GM23338 (cell line): ENCODE measurements around the gene PPP1R37. TPM values are rescaled to one million over a fixed set of nuclear protein-coding genes. Genes with fewer than 3 reads are reported as not detected.

Experiments
- ATAC-seq: fragments of 200-7000 bp; cut with Tn5 transposase; 3 replicates; pipeline ENCODE4 v1.9.1; 2020
- DNase-seq: peaks from one replicate; pipeline ENCODE4 v3.0.0-alpha.2; 2015; ENCODE audit warnings: low spot score
- H2AFZ ChIP-seq: fragments of 200-600 bp; sonication (generic); 2 replicates; pipeline ENCODE4 v1.8.0; 2016; ENCODE audit warnings: antibody characterized with exemption, mild to moderate bottlenecking, moderate library complexity
- H3F3A ChIP-seq: fragments of 200-600 bp; sonication (generic); replicated peaks from 2 replicates; pipeline ENCODE4 v1.8.0; 2017; ENCODE audit warnings: antibody characterized with exemption, mixed run types, low read depth
- H3K27ac ChIP-seq: fragments of 200-600 bp; sonication (generic); 2 replicates; pipeline ENCODE4 v1.6.1; 2016; ENCODE audit warnings: low read depth
- H3K27me3 ChIP-seq: fragments of 200-600 bp; sonication (generic); 2 replicates; pipeline ENCODE4 v1.8.0; 2016; ENCODE audit warnings: mild to moderate bottlenecking, mixed run types, moderate library complexity; ENCODE audit not compliant: insufficient read depth
- H3K36me3 ChIP-seq: fragments of 200-600 bp; sonication (generic); 2 replicates; pipeline ENCODE4 v1.8.0; 2016; ENCODE audit warnings: mild to moderate bottlenecking; ENCODE audit not compliant: insufficient read depth
- H3K4me1 ChIP-seq: fragments of 200-600 bp; sonication (generic); 2 replicates; pipeline ENCODE4 v1.8.0; 2016; ENCODE audit warnings: mild to moderate bottlenecking, moderate library complexity; ENCODE audit not compliant: insufficient read depth
- H3K4me2 ChIP-seq: fragments of 200-600 bp; sonication (generic); 2 replicates; pipeline ENCODE4 v1.7.1; 2017; ENCODE audit warnings: mixed run types
- H3K4me3 ChIP-seq: fragments of 200-600 bp; sonication (generic); 2 replicates; pipeline ENCODE4 v1.6.1; 2016; ENCODE audit warnings: mixed run types
- H3K79me2 ChIP-seq: fragments of 200-600 bp; sonication (generic); replicated peaks from 2 replicates; pipeline ENCODE4 v1.8.0; 2017; ENCODE audit warnings: mild to moderate bottlenecking; ENCODE audit not compliant: insufficient read depth
- H3K9me2 ChIP-seq: fragments of 200-600 bp; sonication (generic); 2 replicates; pipeline ENCODE4 v1.8.0; 2017; ENCODE audit not compliant: insufficient read depth
- H4K20me1 ChIP-seq: fragments of 200-600 bp; sonication (generic); replicated peaks from 2 replicates; pipeline ENCODE4 v1.8.0; 2017; ENCODE audit warnings: mild to moderate bottlenecking; ENCODE audit not compliant: insufficient read depth
- H3K27ac Mint-ChIP-seq: 2 replicates; pipeline ENCODE4 v1.8.0; 2020; ENCODE audit warnings: inconsistent platforms, mild to moderate bottlenecking, moderate library complexity, mixed read lengths
- H3K27me3 Mint-ChIP-seq: 3 replicates; pipeline ENCODE4 v1.8.0; 2022; ENCODE audit warnings: low read depth, mild to moderate bottlenecking, moderate library complexity, mixed read lengths, inconsistent platforms; ENCODE audit not compliant: insufficient read depth, poor library complexity
- H3K36me3 Mint-ChIP-seq: 3 replicates; pipeline ENCODE4 v1.8.0; 2021; ENCODE audit warnings: low read depth, mild to moderate bottlenecking, inconsistent platforms, moderate library complexity, mixed read lengths
- H3K4me1 Mint-ChIP-seq: 3 replicates; pipeline ENCODE4 v1.8.0; 2020; ENCODE audit warnings: mild to moderate bottlenecking, inconsistent platforms, mixed read lengths
- H3K4me3 Mint-ChIP-seq: 3 replicates; pipeline ENCODE4 v1.8.0; 2021; ENCODE audit warnings: moderate library complexity, mild to moderate bottlenecking, inconsistent platforms, mixed read lengths
- H3K9me3 Mint-ChIP-seq: 3 replicates; pipeline ENCODE4 v1.8.0; 2020; ENCODE audit warnings: moderate library complexity, mild to moderate bottlenecking, inconsistent platforms, mixed read lengths
- CREB1 ChIP-seq: fragments of 250-450 bp; sonication (Bioruptor Pico); IDR thresholded peaks from 2 replicates; pipeline ENCODE4 v1.5.0; 2020; ENCODE audit warnings: low read depth, mild to moderate bottlenecking, moderate library complexity
- CTCF ChIP-seq, 2 experiments: fragments of 200-600 bp in 1 of 2; sonication (generic) in 1 of 2; conservative IDR thresholded peaks; 2 replicates each; pipeline versions ENCODE4 v1.5.1 to v1.6.1; 2016 to 2017; ENCODE audit warnings: antibody characterized with exemption in 2 of 2, low read depth in 2 of 2, mild to moderate bottlenecking in 2 of 2, moderate library complexity in 1 of 2
- ETS1 ChIP-seq: IDR thresholded peaks from 2 replicates; pipeline ENCODE4 v1.6.1; 2016; ENCODE audit warnings: antibody characterized with exemption
- EZH2 ChIP-seq: fragments of 200-600 bp; sonication (generic); IDR thresholded peaks from one replicate; pipeline ENCODE4 v1.8.0; 2017; ENCODE audit warnings: antibody characterized with exemption, mild to moderate bottlenecking, low read depth; ENCODE audit not compliant: unreplicated experiment
- EZH2phosphoT487 ChIP-seq: fragments of 200-600 bp; sonication (generic); IDR thresholded peaks from one replicate; pipeline ENCODE4 v1.8.1; 2018; ENCODE audit warnings: antibody characterized with exemption; ENCODE audit not compliant: unreplicated experiment
- JUNB ChIP-seq: IDR thresholded peaks from one replicate; pipeline ENCODE4 v1.6.1; 2016; ENCODE audit warnings: antibody characterized with exemption; ENCODE audit not compliant: unreplicated experiment
- NANOG ChIP-seq: IDR thresholded peaks from 2 replicates; pipeline ENCODE4 v1.6.1; 2016; ENCODE audit warnings: antibody characterized with exemption, borderline replicate concordance
- POLR2AphosphoS5 ChIP-seq: IDR thresholded peaks from 2 replicates; pipeline ENCODE4 v1.6.1; 2016; ENCODE audit warnings: antibody characterized with exemption, low read depth
- REST ChIP-seq: IDR thresholded peaks from one replicate; pipeline ENCODE4 v1.6.1; 2018; ENCODE audit warnings: antibody characterized with exemption; ENCODE audit not compliant: unreplicated experiment
- STAT1 ChIP-seq: IDR thresholded peaks from one replicate; pipeline ENCODE4 v1.6.1; 2016; ENCODE audit warnings: antibody characterized with exemption; ENCODE audit not compliant: unreplicated experiment
- ZNF114 ChIP-seq: fragments of 250-450 bp; sonication (Bioruptor Pico); IDR thresholded peaks from 2 replicates; pipeline ENCODE4 v1.5.0; 2020; ENCODE audit warnings: mild to moderate bottlenecking, moderate library complexity
- ZNF331 ChIP-seq: fragments of 250-450 bp; sonication (Bioruptor Pico); IDR thresholded peaks from 2 replicates; pipeline ENCODE4 v1.5.0; 2020; ENCODE audit warnings: low read depth, mild to moderate bottlenecking, moderate library complexity
- ZNF462 ChIP-seq: fragments of 250-450 bp; sonication (Bioruptor Pico); IDR thresholded peaks from 2 replicates; pipeline ENCODE4 v1.5.0; 2020; ENCODE audit warnings: mild to moderate bottlenecking, moderate library complexity
- polyA plus RNA-seq: library from polyadenylated mRNA; unstranded; fragments of >200 nt; fragmentation: Nextera tagmentation; extraction: Ambion mirVana; gene quantifications from 2 replicates; pipeline ENCODE4 v1.2.1, GENCODE V29; 2016
- total RNA-seq: library from RNA; depleted of rRNA; stranded (reverse); fragments of >200 nt; shearing (Covaris generic); gene quantifications from 2 replicates; pipeline ENCODE4 v1.2.3, GENCODE V29; 2014

PPP1R37 gene
- total and polyA plus RNA-seq, 2 experiments from 2014 or later: 6.9 to 47.2 TPM

GRCh38 chr19:45184115-45184514 is 91.1 kb downstream of the PPP1R37 start:
- no peak overlapping the region for H3K4me3 Mint-ChIP-seq
- H3K36me3 Mint-ChIP-seq: 0 out of 3 replicates have a peak, but pooled peaks cover 3% of the 10 kb centered on the region
- no peaks in the 10 kb centered on the region for H3F3A ChIP-seq
- DNase-seq: no peak
- no peak overlapping the region for H3K4me2 ChIP-seq
- no peak overlapping the region for H2AFZ ChIP-seq
- peaks cover 6% of the 10 kb centered on the region; the same call in 1 of the 2 replicates for H3K27me3 ChIP-seq
- H4K20me1 ChIP-seq: no peaks in the 10 kb centered on the region
- H3K9me2 ChIP-seq: no peaks in the 10 kb centered on the region
- H3K36me3 ChIP-seq: no peaks in the 10 kb centered on the region
- TF ChIP-seq CREB1: no peak
- TF ChIP-seq POLR2AphosphoS5: no peak
- TF ChIP-seq EZH2: no peak
- TF ChIP-seq EZH2phosphoT487: no peak
- TF ChIP-seq REST: no peak
- TF ChIP-seq ETS1: no peak
- TF ChIP-seq CTCF (conservative IDR thresholded peaks at IDR 0.05; ENCODE audit: low read depth in 2 of 2): no peak
- no peak for TF ChIP-seq STAT1
- TF ChIP-seq ZNF331 (CRISPR knock-in tag): no peak
- TF ChIP-seq ZNF114 (CRISPR knock-in tag): no peak
- no peak for TF ChIP-seq ZNF462 (CRISPR knock-in tag)
- TF ChIP-seq JUNB: no peak
- no peak for TF ChIP-seq NANOG
- H3K9me3 Mint-ChIP-seq: no peaks in the 10 kb centered on the region
- peaks cover 9% of the 10 kb centered on the region for H3K79me2 ChIP-seq
- H3K27ac ChIP-seq: no peak overlapping the region
- peaks cover 18% of the 10 kb centered on the region for H3K27me3 Mint-ChIP-seq
- H3K4me3 ChIP-seq: no peak overlapping the region
- H3K27ac Mint-ChIP-seq: no peak overlapping the region
- H3K4me1 Mint-ChIP-seq: peaks cover 2% of the 10 kb centered on the region; the same call in 2 of the 3 replicates
- H3K4me1 ChIP-seq: peaks cover 3% of the 10 kb centered on the region; the same call in 1 of the 2 replicates
- ATAC-seq: no peak
